Left lobe of liver (tissue), 2 donors: ENCODE measurements around the gene KMT2C. TPM values are rescaled to one million over a fixed set of nuclear protein-coding genes. Genes with fewer than 3 reads are reported as not detected.
"Not testable (repeated sequence)": the region's sequence is repeated elsewhere in the genome, so short reads cannot be mapped to it uniquely, and the experiment has no call there.

ENCODE experiments used
- ATAC-seq: fragments of 200-7000 bp; cut with Tn5 transposase; one replicate; pipeline ENCODE4 v1.9.1; 2020; ENCODE audit warnings: mild to moderate bottlenecking, moderate library complexity
- DNase-seq: peaks from one replicate; pipeline ENCODE4 v3.0.0-alpha.2; 2020; ENCODE audit warnings: low spot score
- total RNA-seq: library from RNA; stranded (reverse); gene quantifications from one replicate; pipeline ENCODE4 v1.2.1, GENCODE V29; 2021
- donor health status: DM: no; HTN: no; CAD: no; lungs with moderate emphysema.
- donor health status: DM: no; HTN: yes; CAD: no.

Gene KMT2C
- 34.5 TPM for total RNA-seq

- DNase-seq (peak; percentile 78), ATAC-seq (peak; percentile 60)
Observed at GRCh38 chr7:152435384-152436110, at the start of gene KMT2C. Gene KMT2C (minus strand): TSS chr7:152436003. CDS start chr7:152435786, 217 bp downstream.

GRCh38 chr7:152481082-152481481, 45.3 kb upstream of the KMT2C start:
- ATAC-seq, result no peak
- DNase-seq, result no peak

GRCh38 chr7:152480664-152481063, 44.9 kb upstream of the KMT2C start:
- DNase-seq (no peak), ATAC-seq (no peak)

- no peak for ATAC-seq
- no peak for DNase-seq
Observed at GRCh38 chr7:152479595-152479994, 43.8 kb upstream of the KMT2C start.

GRCh38 chr7:152478140-152478539, 42.3 kb upstream of the KMT2C start:
- DNase-seq (no peak), ATAC-seq (no peak)

- ATAC-seq, result no peak
- no peak for DNase-seq
Observed at GRCh38 chr7:152477079-152477478, 41.3 kb upstream of the KMT2C start.

- no peak for ATAC-seq
Observed at GRCh38 chr7:152476551-152476950, 40.7 kb upstream of the KMT2C start.

GRCh38 chr7:152471023-152471620, 35.3 kb upstream of the KMT2C start:
- ATAC-seq, result peak; percentile 20

More at GRCh38 chr7:152476551-152476950, 40.7 kb upstream of the KMT2C start:
- no peak for DNase-seq

GRCh38 chr7:152470251-152471022, 34.6 kb upstream of the KMT2C start:
- ATAC-seq, result peak; percentile 68
- not testable (repeated sequence) for DNase-seq

More at GRCh38 chr7:152471023-152471620, 35.3 kb upstream of the KMT2C start:
- DNase-seq, result not testable (repeated sequence)

GRCh38 chr7:152469576-152469975, 33.8 kb upstream of the KMT2C start:
- not testable (repeated sequence) for DNase-seq, ATAC-seq

GRCh38 chr7:152467225-152467624, 31.4 kb upstream of the KMT2C start:
- ATAC-seq, result no peak
- no peak for DNase-seq

- DNase-seq (no peak), ATAC-seq (no peak)
Observed at GRCh38 chr7:152465119-152465387, 29.2 kb upstream of the KMT2C start.

GRCh38 chr7:152464312-152465118, 28.7 kb upstream of the KMT2C start:
- peak; percentile 70 for ATAC-seq
- DNase-seq, result peak; percentile 82

GRCh38 chr7:152463709-152464311, 28.0 kb upstream of the KMT2C start:
- DNase-seq (peak; percentile 100), ATAC-seq (peak; percentile 88)

GRCh38 chr7:152462995-152463708, 27.3 kb upstream of the KMT2C start:
- no peak for DNase-seq
- ATAC-seq, result peak; percentile 2

GRCh38 chr7:152459724-152460251, 24.0 kb upstream of the KMT2C start:
- ATAC-seq, result no peak
- no peak for DNase-seq

GRCh38 chr7:152451356-152451755, 15.6 kb upstream of the KMT2C start:
- ATAC-seq (no peak), DNase-seq (no peak)

GRCh38 chr7:152445386-152446008, 9.7 kb upstream of the KMT2C start:
- not testable (repeated sequence) for DNase-seq, ATAC-seq

GRCh38 chr7:152443586-152443985, 7.8 kb upstream of the KMT2C start:
- DNase-seq, result no peak
- ATAC-seq, result no peak
